HG03045 (cell line): ENCODE results near the gene TMEM25.
"Not testable (repeated sequence)": the region's sequence is repeated elsewhere in the genome, so short reads cannot be mapped to it uniquely, and the experiment has no call there.

Source experiments
- ATAC-seq: cut with Tn5 transposase; IDR thresholded peaks from one replicate; pipeline ENCODE4 v1.9.1; 2021; ENCODE audit warnings: mild to moderate bottlenecking, moderate library complexity; ENCODE audit not compliant: unreplicated experiment

The TMEM25 gene

GRCh38 chr11:118532091-118532490 is 1.1 kb downstream of the TMEM25 start:
- no peak for ATAC-seq

GRCh38 chr11:118532852-118533768 is 2.1 kb downstream of the TMEM25 start:
- ATAC-seq = no peak

DNA sequence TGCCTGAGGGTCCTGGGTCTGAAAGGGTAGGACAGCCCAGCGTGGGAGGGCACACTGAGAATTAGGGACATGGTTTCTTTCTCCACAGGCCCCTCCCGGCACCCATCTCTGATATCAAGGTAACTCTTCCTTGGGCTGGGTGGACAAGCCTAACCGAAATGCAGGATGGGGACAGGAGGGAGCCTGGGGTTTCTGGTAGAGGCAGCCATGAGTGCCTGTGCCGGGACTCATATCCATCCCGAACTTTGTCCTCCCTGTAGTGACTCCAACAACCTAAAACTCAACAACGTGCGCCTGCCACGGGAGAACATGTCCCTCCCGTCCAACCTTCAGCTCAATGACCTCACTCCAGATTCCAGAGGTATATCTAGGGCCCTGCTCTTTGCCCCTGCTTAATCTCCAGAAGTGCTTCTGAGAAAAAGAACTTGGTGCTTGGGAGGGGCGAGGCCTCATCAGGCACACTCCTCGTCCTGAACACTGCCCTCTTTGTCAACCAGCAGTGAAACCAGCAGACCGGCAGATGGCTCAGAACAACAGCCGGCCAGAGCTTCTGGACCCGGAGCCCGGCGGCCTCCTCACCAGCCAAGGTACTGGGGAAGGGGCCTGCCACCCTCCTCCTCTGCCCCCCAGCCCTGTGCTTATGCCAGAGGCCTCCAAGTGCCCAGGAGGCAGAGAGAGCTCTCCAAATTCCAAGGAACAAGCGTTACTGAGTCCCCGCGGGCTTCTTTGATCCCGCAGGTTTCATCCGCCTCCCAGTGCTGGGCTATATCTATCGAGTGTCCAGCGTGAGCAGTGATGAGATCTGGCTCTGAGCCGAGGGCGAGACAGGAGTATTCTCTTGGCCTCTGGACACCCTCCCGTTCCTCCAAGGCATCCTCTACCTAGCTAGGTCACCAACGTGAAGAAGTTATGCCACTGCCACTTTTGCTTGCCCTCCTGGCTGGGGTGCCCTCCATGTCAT is 3.1 kb downstream of the TMEM25 start:
- ATAC-seq = no peak

GRCh38 chr11:118535261-118535660 is 4.3 kb downstream of the TMEM25 start:
- no peak for ATAC-seq

- ATAC-seq = no peak
These were observed 5.7 kb downstream of the TMEM25 start for GRCh38 chr11:118536726-118537125.

GRCh38 chr11:118537409-118537980 is 6.5 kb downstream of the TMEM25 start:
- ATAC-seq = no peak

- no peak for ATAC-seq
These were observed 13.1 kb downstream of the TMEM25 start for GRCh38 chr11:118544010-118544646.

DNA sequence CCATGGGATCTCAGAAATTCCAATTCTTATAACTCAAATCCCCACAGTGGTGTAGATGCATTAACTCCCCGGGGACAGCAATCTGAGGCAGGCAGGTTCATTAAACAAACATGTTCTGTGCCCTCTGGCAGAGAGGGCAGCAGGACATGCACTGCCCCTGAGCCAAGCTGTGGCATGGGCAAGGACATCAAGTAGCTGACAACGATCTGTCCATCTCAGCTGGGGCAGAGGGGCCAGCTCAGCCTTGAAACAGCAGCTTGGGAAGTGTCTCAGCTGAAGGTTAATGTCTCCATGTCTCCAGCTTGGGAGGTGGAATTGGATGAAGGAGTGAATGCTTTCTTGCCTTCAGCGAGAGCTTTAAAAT is 13.6 kb downstream of the TMEM25 start:
- ATAC-seq = no peak

- no peak for ATAC-seq
These were observed 14.5 kb downstream of the TMEM25 start for GRCh38 chr11:118545533-118545932.

DNA sequence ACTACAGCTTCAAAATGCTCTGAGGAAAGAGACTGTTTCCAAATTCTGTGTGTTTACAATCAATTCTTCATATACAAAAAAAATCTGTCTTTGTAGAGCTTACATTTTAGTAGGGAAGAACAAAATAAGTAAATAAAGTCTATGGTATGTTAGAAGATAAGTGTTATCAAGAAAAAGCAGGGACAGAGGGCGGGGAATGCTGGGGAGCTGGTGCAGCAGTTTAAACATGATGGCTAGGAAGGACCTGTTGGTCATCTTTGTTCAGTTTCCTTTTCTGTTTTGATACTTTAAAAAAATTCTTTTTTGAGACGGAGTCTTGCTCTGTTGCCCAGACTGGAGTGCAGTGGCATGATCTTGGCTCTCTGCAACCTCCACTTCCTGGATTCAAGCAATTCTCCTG is 16.1 kb downstream of the TMEM25 start:
- no peak for ATAC-seq

GRCh38 chr11:118552341-118552740 is 21.3 kb downstream of the TMEM25 start:
- no peak for ATAC-seq

- no peak for ATAC-seq
These were observed 29.8 kb downstream of the TMEM25 start for GRCh38 chr11:118560806-118561205.

DNA sequence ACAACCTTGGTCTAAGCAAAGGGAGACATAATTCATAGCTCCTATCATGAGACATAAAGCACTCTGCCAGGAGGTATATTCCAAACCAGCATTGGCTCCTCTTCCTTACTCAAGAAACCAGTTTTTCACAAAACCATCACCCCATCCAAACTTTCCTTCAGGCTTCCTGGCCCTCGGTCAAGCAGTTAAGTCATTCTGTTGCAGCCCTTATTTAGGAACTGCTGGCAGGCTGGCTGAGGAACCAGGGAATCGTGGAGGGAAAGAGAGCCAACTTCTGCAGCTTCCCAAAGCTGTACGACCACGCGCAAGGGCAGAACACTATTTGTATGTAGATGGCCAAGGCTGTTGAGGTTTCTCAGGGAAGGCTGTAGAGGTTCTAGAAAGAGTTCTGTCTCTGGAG is 34.1 kb downstream of the TMEM25 start:
- no peak for ATAC-seq

DNA sequence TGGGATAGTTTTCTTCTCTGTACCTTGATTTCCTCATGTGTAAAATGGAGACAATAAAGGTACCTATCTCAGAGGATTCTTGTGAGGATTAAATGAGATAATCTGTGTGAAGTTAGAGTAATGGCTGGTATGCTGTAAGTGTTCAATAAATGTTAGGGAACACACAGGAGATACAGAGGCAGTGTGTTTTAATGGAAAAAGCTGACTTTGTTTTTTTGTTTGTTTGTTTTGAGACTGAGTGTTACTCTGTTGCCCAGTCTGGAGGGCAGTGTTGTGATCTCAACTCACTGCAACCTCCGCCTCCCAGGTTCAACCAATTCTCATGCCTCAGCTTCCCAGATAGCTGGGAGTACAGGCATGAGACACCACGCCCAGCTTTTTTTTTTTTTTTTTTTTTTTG is 38.7 kb downstream of the TMEM25 start:
- ATAC-seq = no peak

DNA sequence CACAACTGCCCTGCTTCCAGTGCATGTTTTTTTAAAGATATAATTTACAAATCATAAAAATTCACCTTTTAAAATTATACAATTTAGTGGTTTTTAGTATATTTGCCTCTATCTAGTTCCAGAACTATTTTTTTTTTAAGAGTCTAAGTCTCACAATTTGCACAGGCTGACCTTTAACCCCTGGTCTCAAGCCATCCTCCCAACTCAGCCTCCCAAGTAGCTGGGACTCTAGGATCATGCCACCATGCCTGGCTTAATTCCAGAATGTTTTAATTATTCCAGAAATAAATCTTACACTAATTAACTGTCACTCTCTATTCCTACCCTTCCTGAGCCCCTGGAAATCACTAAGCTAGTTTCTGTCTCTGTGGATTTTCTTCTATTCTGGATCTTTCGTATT is 39.8 kb downstream of the TMEM25 start:
- no peak for ATAC-seq

GRCh38 chr11:118571701-118572060 is 40.7 kb downstream of the TMEM25 start:
- not testable (repeated sequence) for ATAC-seq

DNA sequence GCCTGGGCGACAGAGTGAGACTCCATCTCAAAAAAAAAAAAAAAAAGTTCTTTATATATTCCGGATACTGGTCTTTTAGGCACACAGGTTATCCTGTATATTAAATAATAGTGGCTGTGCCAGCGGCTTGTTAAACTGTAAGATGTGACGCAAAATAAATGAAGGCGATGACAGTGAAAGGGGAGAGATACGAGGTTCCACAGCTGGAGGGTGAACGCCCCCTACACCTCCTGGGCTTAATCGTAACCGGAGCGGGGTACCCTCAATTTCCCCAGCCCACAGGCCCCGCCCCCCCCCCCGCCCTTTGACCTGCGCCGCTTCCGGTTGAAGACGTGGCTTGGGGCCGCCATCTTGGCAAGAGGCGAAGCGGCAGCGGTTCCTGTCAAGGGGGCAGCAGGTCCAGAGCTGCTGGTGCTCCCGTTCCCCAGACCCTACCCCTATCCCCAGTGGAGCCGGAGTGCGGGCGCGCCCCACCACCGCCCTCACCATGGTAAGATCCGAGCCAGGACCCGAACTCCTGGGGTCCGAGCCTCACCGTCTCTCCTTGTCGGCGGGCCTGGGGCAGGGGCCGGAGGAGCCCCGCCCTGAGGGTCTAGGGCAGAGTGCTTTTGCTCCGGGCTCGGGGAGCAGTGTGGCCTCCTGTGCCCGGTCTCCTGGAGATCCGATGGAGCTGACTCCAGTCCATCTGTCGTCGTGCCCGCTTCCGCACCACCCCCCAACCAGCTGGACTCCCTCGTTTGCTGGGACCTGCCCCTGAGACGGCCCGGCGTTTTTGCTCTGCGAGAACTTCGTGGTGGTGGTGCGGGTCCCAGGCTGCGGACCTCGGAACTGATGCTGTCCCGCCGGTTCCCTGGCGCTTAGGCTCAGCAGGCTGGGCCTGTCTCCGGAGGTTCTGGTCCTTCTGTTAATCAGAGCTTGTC is 41.3 kb downstream of the TMEM25 start, which contains the start of gene ARCN1:
Gene ARCN1, plus strand, starts transcription at position 349 of the 920 bp plus-strand sequence. Its CDS starts 139 bp downstream, at position 488.
- peak; percentile 69 for ATAC-seq

DNA sequence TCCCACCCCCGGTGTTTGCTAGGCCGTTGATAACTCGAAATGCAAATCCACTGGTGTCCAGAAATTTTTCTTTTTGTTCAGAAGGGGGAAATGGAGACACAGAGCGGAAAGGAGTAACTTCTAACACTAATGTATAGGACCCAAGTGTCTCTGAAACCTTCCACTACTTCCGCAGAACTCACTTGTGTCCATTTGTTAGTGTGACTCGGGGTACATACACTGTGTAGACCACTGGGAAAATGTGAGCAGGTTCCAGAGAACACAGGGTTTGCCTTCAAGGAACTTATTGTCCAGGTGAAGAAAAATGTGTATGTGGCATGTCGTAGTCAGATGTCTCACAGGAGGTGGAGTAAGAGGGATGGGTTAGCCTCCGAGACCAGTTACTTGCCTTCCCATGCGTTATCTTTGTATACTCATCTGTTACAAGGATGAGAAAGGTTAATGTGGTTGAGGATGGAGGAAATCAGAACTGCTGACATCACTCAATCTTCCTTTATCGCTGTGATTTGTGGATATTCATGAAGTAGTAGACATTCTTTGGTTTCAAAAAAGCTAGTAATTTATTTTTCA is 42.1 kb downstream of the TMEM25 start:
- peak; percentile 24 for ATAC-seq

GRCh38 chr11:118574636-118575035 is 43.6 kb downstream of the TMEM25 start:
- no peak for ATAC-seq
